Adipocyte (in vitro differentiated cells): ENCODE results near the gene PCDHGB2.

Experiments used
- DNase-seq: peaks from one replicate; pipeline ENCODE4 v3.0.0-alpha.2; 2015; ENCODE audit warnings: low read depth
- H3K27me3 ChIP-seq: replicated peaks from 2 replicates; pipeline ENCODE4 v1.7.0; 2013; ENCODE audit warnings: mild to moderate bottlenecking, low read length, moderate library complexity; ENCODE audit not compliant: control insufficient read depth, insufficient read depth
- H3K36me3 ChIP-seq: 2 replicates; pipeline ENCODE4 v1.7.0; 2013; ENCODE audit warnings: low read length, mild to moderate bottlenecking, moderate library complexity; ENCODE audit not compliant: control insufficient read depth, insufficient read depth, severe bottlenecking
- H3K4me1 ChIP-seq: 2 replicates; pipeline ENCODE4 v1.7.0; 2013; ENCODE audit warnings: mild to moderate bottlenecking, low read length, moderate library complexity; ENCODE audit not compliant: control insufficient read depth, insufficient read depth
- H3K4me3 ChIP-seq: 2 replicates; pipeline ENCODE4 v1.7.0; 2013; ENCODE audit warnings: mild to moderate bottlenecking, low read length, moderate library complexity
- H3K9ac ChIP-seq: 2 replicates; pipeline ENCODE4 v1.7.0; 2013; ENCODE audit warnings: mild to moderate bottlenecking, low read length, moderate library complexity
- H3K9me3 ChIP-seq: 2 replicates; pipeline ENCODE4 v1.7.0; 2013; ENCODE audit warnings: mild to moderate bottlenecking, low read length, moderate library complexity; ENCODE audit not compliant: control insufficient read depth

Gene PCDHGB2

DNA sequence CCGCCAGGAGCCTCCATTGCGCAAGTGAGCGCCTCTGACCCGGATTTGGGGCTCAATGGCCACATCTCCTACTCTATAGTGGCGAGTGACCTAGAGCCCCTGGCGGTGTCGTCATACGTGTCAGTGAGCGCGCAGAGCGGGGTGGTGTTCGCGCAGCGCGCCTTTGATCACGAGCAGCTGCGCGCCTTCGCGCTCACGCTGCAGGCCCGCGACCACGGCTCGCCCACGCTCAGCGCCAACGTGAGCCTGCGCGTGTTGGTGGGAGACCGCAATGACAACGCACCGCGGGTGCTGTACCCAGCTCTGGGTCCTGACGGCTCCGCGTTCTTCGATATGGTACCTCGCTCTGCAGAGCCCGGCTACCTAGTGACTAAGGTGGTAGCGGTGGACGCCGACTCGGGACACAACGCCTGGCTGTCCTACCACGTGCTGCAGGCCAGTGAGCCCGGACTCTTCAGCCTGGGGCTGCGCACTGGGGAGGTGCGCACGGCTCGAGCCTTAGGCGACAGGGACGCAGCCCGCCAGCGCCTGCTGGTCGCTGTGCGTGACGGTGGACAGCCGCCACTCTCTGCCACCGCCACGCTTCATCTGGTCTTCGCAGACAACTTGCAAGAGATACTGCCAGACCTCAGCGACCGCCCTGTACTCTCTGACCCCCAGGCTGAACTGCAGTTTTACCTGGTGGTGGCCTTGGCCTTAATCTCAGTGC, 50.0 kb downstream of the PCDHGB2 start:
- peaks cover 6% of the 10 kb centered on the region for H3K27me3 ChIP-seq
- no peaks in the 10 kb centered on the region for H3K4me1 ChIP-seq
- H3K36me3 ChIP-seq = no peaks in the 10 kb centered on the region
- no peak for DNase-seq
- H3K9ac ChIP-seq = no peak overlapping the region
- peaks cover 36% of the 10 kb centered on the region for H3K9me3 ChIP-seq
- H3K4me3 ChIP-seq = peak overlapping the region; percentile 50

DNA sequence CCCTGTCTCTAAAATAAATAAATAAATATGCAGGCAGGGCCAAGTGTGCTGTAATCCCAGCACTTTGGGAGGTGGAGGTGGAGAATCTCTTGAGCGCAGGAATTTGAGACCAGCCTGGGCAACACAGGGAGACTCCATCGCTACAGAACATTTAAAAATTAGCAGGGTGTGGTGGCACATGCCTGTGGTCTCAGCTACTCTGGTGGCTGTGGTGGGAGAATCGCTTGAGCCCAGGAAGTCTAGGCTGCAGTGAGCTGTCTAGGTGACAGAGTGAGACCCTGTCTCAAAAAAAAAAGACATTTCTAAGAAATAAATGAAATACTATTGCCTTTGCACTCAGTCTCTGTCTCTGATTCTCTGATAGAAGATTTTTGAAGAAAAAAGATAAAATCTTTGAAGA, 51.8 kb downstream of the PCDHGB2 start:
- no peaks in the 10 kb centered on the region for H3K36me3 ChIP-seq
- H3K4me3 ChIP-seq = no peak overlapping the region
- H3K27me3 ChIP-seq = peaks cover 6% of the 10 kb centered on the region
- H3K9me3 ChIP-seq = peaks cover 35% of the 10 kb centered on the region
- H3K4me1 ChIP-seq = no peaks in the 10 kb centered on the region
- no peak for DNase-seq
- no peak overlapping the region for H3K9ac ChIP-seq
